LHCN-M2 (cell line): ENCODE measurements around the gene ASRGL1. TPM values are rescaled to one million over a fixed set of nuclear protein-coding genes. Genes with fewer than 3 reads are reported as not detected.
"Not testable (repeated sequence)": the region's sequence is repeated elsewhere in the genome, so short reads cannot be mapped to it uniquely, and the experiment has no call there.

Experiments
- DNase-seq: peaks from one replicate; pipeline ENCODE4 v3.0.0-alpha.2; 2012; ENCODE audit warnings: low read depth
- total RNA-seq: library from RNA; depleted of rRNA; stranded (reverse); fragments of >200 nt; gene quantifications from 2 replicates; pipeline ENCODE4 v1.2.3, GENCODE V29; 2014

Gene ASRGL1
- total RNA-seq, 1 experiment from 2014 or later = not detected

- DNase-seq = no peak
Observed at GRCh38 chr11:62352355-62353336, 15.4 kb downstream of the ASRGL1 start.

- DNase-seq = no peak
Observed at GRCh38 chr11:62353841-62354240, 16.6 kb downstream of the ASRGL1 start.

- no peak for DNase-seq
Observed at GRCh38 chr11:62358273-62358672, 21.0 kb downstream of the ASRGL1 start.

DNA sequence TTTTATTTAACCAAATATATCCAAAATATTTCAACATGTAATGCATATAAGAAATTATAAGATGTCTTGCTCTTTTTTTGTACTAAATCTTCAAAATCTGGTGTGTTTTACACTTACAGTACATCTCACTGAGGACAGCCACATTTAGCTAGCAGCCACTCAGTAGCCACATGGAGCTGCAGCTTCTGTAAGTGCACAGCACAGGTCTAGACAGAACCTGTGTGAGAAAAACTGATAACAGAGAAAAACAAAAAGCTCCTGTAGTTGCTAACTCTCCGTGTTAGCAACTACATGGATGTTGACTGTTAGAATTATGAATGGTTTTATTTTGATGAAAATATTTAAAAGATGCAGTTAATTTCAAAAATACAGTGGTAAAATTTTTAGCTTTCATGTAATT lies 22.2 kb downstream of the ASRGL1 start:
- no peak for DNase-seq

- DNase-seq = no peak
Observed at GRCh38 chr11:62360685-62361084, 23.4 kb downstream of the ASRGL1 start.

DNA sequence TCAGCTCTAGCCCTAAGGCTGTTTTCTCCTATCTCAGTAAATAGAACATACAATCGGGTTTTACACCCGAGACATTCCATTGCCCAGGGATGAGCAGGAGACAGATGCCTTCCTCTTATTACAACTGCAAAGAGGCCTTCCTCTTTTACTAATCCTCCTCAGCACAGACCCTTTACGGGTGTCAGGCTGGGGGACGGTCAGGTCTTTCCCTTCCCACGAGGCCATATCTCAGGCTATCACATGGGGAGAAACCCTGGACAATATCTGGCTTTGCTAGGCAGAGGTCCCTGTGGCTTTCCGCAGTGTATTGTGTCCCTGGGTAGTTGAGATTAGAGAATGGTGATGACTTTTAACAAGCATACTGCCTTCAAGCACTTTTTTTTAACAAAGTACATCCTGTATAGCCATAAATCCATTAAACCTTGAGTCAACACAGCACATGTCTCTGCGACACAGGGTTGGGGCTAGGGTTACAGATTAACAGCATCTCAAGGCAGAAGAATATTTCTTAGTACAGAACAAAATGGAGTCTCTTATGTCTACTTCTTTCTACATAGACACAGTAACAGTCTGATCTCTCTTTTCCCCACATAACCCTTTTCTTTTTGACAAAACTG lies 31.7 kb downstream of the ASRGL1 start:
- not testable (repeated sequence) for DNase-seq

DNA sequence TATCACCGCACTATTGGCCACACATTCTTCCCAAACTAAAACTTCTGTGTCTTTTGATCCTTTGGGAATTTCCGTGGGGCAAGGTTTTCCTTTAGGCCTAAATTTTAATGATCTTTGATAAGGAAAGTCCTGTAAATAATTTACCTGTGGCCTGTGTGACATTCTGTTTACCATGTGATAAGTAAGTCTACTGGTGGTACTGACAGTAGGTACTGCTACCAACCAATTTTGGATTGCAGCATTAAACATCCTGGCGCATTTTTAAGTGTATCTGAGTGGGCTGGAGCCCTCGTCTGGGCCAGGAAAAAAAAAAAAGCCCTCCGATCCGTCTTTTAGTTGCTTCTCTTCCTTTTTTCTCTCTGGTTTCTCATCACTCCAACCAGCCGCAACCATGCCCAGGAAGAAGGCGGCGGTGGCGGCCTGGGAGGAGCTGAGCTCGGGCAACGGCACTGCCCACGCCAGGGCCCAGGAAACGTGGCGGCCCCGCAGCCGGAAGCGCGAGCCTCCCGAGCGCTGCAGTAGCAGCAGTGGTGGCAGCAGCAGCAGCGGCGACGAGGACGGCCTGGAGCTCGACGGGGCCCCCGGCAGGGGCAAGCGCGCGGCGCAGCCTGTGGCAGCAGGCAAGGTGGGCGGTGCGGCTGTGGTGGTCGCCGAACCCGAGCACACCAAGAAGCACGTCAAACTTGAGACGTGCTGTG lies 33.6 kb downstream of the ASRGL1 start:
- no peak for DNase-seq

- no peak for DNase-seq
Observed at GRCh38 chr11:62372871-62373270, 35.6 kb downstream of the ASRGL1 start.

- no peak for DNase-seq
Observed at GRCh38 chr11:62373464-62374119, 36.3 kb downstream of the ASRGL1 start.

DNA sequence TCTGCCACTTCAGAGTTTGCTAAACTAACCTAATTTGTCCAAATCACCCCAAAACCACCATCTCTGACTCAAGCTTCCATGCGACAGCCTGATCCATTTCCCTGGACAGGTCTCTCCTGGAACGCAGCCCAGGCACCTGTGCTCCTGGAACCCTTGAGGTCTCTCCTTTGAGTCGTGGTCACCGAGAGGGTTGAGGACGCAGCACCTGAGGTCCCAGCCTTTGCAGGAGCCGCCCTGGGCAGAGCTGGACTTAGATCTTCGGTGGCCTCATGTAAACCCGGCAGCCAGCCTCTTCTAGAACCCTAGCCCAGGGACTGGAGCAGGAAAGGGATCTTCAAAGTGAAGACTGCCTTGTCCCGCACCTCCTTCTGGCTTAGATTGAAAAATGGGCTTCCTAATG lies 37.6 kb downstream of the ASRGL1 start:
- no peak for DNase-seq

DNA sequence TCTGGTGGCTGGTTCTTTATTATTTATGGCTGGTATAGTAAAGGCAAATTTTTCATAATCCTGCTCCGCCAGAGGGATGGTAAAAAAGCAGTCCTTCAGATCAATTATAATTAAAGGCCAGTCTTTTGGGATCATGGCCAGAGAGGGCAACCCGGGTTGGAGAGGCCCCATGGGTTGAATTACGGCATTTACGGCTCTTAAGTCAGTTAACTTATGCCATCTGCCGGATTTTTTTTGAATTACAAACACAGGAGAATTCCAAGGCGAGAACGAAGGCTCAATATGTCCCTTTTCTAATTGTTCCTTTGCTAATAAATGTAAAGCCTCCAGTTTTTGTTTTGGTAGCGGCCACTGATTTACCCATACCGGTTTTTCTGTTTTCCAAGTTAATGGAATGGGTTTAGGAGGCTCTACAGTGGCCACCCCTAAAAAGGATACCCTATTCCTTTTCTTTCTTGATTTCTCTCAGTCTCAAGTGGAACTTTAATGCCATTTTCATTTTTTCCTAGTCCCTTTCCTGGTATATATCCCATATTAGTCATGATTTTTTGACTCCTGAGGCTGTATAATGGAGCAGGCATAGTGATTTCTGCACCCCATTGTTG lies 41.3 kb downstream of the ASRGL1 start:
- DNase-seq = peak; percentile 50

- not testable (repeated sequence) for DNase-seq
Observed at GRCh38 chr11:62379586-62379985, 42.3 kb downstream of the ASRGL1 start.

- DNase-seq = peak; percentile 61
Observed at GRCh38 chr11:62380821-62381245, 43.6 kb downstream of the ASRGL1 start.

DNA sequence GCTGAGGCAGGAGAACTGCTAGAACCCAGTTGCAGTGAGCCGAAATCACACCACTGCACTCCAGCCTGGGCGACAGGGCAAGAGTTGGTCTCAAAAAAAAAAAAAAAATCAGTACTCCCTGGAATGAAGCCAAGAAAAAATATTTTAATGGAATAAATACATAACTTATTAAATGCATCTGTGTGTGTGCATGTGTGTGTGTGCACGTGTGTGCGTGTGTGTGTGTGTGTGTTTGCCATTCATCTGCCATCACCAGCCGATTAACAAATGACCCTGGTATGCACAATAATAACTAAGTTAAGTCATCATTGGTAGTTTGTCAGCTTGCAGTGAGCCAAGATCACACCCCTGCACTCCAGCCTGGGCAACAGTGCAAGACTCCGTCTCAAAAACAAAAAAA lies 46.6 kb downstream of the ASRGL1 start:
- DNase-seq = no peak

DNA sequence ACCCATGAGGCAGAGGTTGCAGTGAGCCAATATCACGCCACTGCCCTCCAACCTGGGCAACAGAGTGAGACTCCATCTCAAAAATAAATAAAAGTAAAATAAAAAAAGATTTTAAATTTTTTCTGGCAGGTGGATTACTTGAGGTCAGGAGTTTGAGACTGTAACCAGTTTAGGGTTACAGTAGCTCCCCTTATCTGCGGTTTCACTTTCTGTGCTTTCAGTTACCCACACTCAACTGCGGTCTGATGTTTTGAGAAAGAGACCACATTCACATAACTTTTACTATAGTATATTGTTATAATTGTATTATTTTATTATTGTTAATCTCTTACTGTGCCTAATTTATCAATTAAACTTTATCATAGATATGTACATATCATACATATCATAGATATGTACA lies 48.8 kb downstream of the ASRGL1 start:
- DNase-seq = not testable (repeated sequence)

DNA sequence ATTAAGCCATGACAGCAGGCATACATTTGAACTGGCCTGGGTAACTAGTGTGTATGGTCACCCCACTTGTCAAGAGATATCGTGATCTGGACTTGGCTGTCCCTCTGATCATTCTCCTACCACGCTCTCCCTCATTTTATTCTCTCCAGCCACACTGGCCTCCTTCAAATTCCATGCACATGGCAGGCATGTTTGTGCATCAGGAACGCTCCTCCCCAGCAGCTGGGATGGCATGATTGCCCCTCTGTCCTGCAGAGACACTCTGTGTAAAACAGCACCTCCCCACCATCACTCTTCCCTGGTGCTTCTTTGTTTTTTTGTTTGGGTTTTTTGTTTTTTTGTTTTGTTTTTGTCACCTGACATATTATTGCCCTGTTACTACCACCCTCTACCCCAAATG lies 50.1 kb downstream of the ASRGL1 start:
- no peak for DNase-seq

- no peak for DNase-seq
Observed at GRCh38 chr11:62388999-62389398, 51.8 kb downstream of the ASRGL1 start.

GRCh38 chr11:62390237-62390636 lies 53.0 kb downstream of the ASRGL1 start:
- DNase-seq = no peak

GRCh38 chr11:62390722-62391121 lies 53.5 kb downstream of the ASRGL1 start:
- no peak for DNase-seq

- DNase-seq = no peak
Observed at GRCh38 chr11:62391642-62392425, 54.6 kb downstream of the ASRGL1 start.
